ENCODE measurements around the gene KIDINS220. TPM values are rescaled to one million over a fixed set of nuclear protein-coding genes. Genes with fewer than 3 reads are reported as not detected.
A peak's percentile ranks its signal among the peaks of the same experiment; 100 is the strongest.

The KIDINS220 gene
- total and polyA plus RNA-seq, 2 of the 13 experiments (the other 11 are each of a cell fraction or from before 2014, with no cell fraction given) = 25.2 to 32.3 TPM

GRCh38 chr2:8836971-8837794 lies at the start of gene KIDINS220 (continued):
- TF ChIP-seq BCL3 (CRISPR knock-in tag; IDR thresholded peaks at IDR 0.05) = peak; percentile 66; the same call in 1 of the 2 replicates
- peak; percentile 75 for TF ChIP-seq NRL (CRISPR knock-in tag; IDR thresholded peaks at IDR 0.05; ENCODE audit: borderline replicate concordance)
- no peak for TF ChIP-seq MLLT10 (CRISPR knock-in tag; IDR thresholded peaks at IDR 0.05)
- 0 out of 2 replicates have a peak, but pooled peaks have one; percentile 36 for TF ChIP-seq GFI1 (CRISPR knock-in tag; IDR thresholded peaks at IDR 0.05; ENCODE audit: borderline replicate concordance)
- TF ChIP-seq KLF11 (CRISPR knock-in tag; IDR thresholded peaks at IDR 0.05) = no peak
- TF ChIP-seq JUND (CRISPR knock-in tag; IDR thresholded peaks at IDR 0.05) = no peak
- TF ChIP-seq ZNF350 (CRISPR knock-in tag; IDR thresholded peaks at IDR 0.05; ENCODE audit: borderline replicate concordance, low read depth) = peak; percentile 40; the same call in 1 of the 2 replicates
- peak; percentile 39; the same call in 1 of the 2 replicates for TF ChIP-seq TFAP4 (IDR thresholded peaks at IDR 0.05; ENCODE audit: borderline replicate concordance, low read depth)
- TF ChIP-seq ZNF205 (CRISPR knock-in tag; IDR thresholded peaks at IDR 0.05) = no peak
- TF ChIP-seq HOXA9 (CRISPR knock-in tag; IDR thresholded peaks at IDR 0.05; ENCODE audit: borderline replicate concordance) = peak; percentile 49; the same call in 1 of the 2 replicates
- peak; percentile 42; the same call in 1 of the 2 replicates for TF ChIP-seq HOMEZ (CRISPR knock-in tag; IDR thresholded peaks at IDR 0.05; ENCODE audit: low read depth)
- peak; percentile 95 for TF ChIP-seq TGIF2 (CRISPR knock-in tag; IDR thresholded peaks at IDR 0.05)
- TF ChIP-seq LCORL (IDR thresholded peaks at IDR 0.05) = no peak
- TF ChIP-seq LCORL (CRISPR knock-in tag; IDR thresholded peaks at IDR 0.05) = 0 out of 2 replicates have a peak, but pooled peaks have one; percentile 10
- TF ChIP-seq U2AF2 (IDR thresholded peaks at IDR 0.05; ENCODE audit: low read depth, low read length) = no peak
- TF ChIP-seq ZSCAN25 (CRISPR knock-in tag; IDR thresholded peaks at IDR 0.05) = peak; percentile 43; the same call in 1 of the 2 replicates
- peak; percentile 86; the same call in 1 of the 2 replicates for TF ChIP-seq KDM5B (CRISPR knock-in tag; IDR thresholded peaks at IDR 0.05; ENCODE audit: borderline replicate concordance)
- peak; percentile 90; the same call in 1 of the 2 replicates for TF ChIP-seq IRF9 (CRISPR knock-in tag; IDR thresholded peaks at IDR 0.05; ENCODE audit: borderline replicate concordance)
- TF ChIP-seq ATF6 (CRISPR knock-in tag; conservative IDR thresholded peaks at IDR 0.05) = no peak
- peak; percentile 51; the same call in 1 of the 2 replicates for TF ChIP-seq GATA4 (IDR thresholded peaks at IDR 0.05; ENCODE audit: borderline replicate concordance, low read depth)

Measured in HepG2 (cell line).